Astrocyte (in vitro differentiated cells and primary cell): ENCODE results near the gene MLST8.

Source experiments
- EZH2 ChIP-seq: IDR thresholded peaks from 2 replicates; pipeline ENCODE4 v1.6.1; 2012; ENCODE audit warnings: mild to moderate bottlenecking, low read length, inconsistent platforms; ENCODE audit not compliant: insufficient read depth
- TF ChIP-seq, protein P1 (sequence below): IDR thresholded peaks from 2 replicates; pipeline ENCODE4 v1.5.1; 2011; ENCODE audit warnings: low read depth, mild to moderate bottlenecking, inconsistent platforms, low read length, moderate library complexity; ENCODE audit not compliant: insufficient read depth

GRCh38 chr16:2229091-2229490, 23.8 kb downstream of the MLST8 start:
- TF ChIP-seq, protein P1, sequence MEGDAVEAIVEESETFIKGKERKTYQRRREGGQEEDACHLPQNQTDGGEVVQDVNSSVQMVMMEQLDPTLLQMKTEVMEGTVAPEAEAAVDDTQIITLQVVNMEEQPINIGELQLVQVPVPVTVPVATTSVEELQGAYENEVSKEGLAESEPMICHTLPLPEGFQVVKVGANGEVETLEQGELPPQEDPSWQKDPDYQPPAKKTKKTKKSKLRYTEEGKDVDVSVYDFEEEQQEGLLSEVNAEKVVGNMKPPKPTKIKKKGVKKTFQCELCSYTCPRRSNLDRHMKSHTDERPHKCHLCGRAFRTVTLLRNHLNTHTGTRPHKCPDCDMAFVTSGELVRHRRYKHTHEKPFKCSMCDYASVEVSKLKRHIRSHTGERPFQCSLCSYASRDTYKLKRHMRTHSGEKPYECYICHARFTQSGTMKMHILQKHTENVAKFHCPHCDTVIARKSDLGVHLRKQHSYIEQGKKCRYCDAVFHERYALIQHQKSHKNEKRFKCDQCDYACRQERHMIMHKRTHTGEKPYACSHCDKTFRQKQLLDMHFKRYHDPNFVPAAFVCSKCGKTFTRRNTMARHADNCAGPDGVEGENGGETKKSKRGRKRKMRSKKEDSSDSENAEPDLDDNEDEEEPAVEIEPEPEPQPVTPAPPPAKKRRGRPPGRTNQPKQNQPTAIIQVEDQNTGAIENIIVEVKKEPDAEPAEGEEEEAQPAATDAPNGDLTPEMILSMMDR = no peak
- TF ChIP-seq EZH2 = no peak
